ENCODE data around the gene ELP2.

ELP2 gene

DNA sequence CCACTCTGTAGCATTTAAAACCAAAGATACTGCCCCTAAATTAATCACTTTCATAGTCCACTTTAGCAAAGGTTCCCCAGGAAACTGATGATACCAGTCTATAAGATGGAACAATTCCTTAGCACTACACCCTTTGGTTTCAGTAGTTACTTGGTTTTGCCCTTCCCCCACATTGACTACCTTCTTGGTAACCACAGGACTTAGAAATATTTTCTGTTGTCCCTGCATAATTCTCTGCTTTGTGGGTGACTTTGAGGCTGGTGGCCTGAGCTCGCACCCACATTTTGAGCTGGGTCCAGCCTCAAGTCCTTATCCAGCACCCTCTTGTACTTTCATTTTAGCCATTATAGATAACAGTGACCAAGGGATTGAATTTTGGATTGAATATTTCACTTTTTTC is 23.1 kb downstream of the ELP2 start:
- no peaks in the 10 kb centered on the region for H3K9me3 ChIP-seq (ENCODE audit: control insufficient read depth, low read length)
- no peak overlapping the region for H3K4me2 ChIP-seq (ENCODE audit: low read length)
- no peak overlapping the region for H3K9ac ChIP-seq
- H3K27me3 ChIP-seq (ENCODE audit: control insufficient read depth, insufficient read depth, low read length): no peaks in the 10 kb centered on the region
- H3K4me3 ChIP-seq (ENCODE audit: low read depth, low read length): no peak overlapping the region
- TF ChIP-seq, protein P1, sequence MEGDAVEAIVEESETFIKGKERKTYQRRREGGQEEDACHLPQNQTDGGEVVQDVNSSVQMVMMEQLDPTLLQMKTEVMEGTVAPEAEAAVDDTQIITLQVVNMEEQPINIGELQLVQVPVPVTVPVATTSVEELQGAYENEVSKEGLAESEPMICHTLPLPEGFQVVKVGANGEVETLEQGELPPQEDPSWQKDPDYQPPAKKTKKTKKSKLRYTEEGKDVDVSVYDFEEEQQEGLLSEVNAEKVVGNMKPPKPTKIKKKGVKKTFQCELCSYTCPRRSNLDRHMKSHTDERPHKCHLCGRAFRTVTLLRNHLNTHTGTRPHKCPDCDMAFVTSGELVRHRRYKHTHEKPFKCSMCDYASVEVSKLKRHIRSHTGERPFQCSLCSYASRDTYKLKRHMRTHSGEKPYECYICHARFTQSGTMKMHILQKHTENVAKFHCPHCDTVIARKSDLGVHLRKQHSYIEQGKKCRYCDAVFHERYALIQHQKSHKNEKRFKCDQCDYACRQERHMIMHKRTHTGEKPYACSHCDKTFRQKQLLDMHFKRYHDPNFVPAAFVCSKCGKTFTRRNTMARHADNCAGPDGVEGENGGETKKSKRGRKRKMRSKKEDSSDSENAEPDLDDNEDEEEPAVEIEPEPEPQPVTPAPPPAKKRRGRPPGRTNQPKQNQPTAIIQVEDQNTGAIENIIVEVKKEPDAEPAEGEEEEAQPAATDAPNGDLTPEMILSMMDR (IDR thresholded peaks at IDR 0.05): no peak
- H2AFZ ChIP-seq: no peak overlapping the region
- H3K27ac ChIP-seq: no peak overlapping the region
- peaks cover 2% of the 10 kb centered on the region for H3K79me2 ChIP-seq
- no peaks in the 10 kb centered on the region for H3K36me3 ChIP-seq (ENCODE audit: control insufficient read depth, insufficient read depth, low read length)
- H3K4me1 ChIP-seq: no peaks in the 10 kb centered on the region

DNA sequence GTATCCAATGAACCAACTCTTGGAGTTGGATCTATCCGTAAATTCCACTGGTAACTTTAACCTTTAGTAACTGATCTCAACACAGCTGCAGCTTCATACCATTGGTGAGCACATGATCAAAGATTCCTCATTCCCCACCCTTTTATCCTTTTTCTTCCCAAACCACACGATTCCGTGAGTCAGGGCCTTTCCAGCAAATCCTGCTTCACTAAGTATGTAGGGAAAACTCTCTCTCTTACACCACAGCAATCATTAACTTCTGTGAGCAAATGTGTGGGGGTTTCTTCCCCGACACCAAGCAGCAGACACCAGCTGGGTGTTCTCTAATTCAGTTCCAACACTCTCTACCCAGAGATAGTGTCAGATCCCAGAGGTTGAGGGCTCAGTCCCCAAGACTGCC is 23.5 kb downstream of the ELP2 start:
- H3K27me3 ChIP-seq (ENCODE audit: control insufficient read depth, insufficient read depth, low read length): no peaks in the 10 kb centered on the region
- no peaks in the 10 kb centered on the region for H3K36me3 ChIP-seq (ENCODE audit: control insufficient read depth, insufficient read depth, low read length)
- TF ChIP-seq, protein P1 (IDR thresholded peaks at IDR 0.05): no peak
- no peak overlapping the region for H3K4me3 ChIP-seq (ENCODE audit: low read depth, low read length)
- peaks cover 2% of the 10 kb centered on the region for H3K79me2 ChIP-seq
- no peak overlapping the region for H3K27ac ChIP-seq
- no peak overlapping the region for H3K4me2 ChIP-seq (ENCODE audit: low read length)
- no peak overlapping the region for H2AFZ ChIP-seq
- no peaks in the 10 kb centered on the region for H3K4me1 ChIP-seq
- H3K9ac ChIP-seq: no peak overlapping the region
- H3K9me3 ChIP-seq (ENCODE audit: control insufficient read depth, low read length): no peaks in the 10 kb centered on the region

DNA sequence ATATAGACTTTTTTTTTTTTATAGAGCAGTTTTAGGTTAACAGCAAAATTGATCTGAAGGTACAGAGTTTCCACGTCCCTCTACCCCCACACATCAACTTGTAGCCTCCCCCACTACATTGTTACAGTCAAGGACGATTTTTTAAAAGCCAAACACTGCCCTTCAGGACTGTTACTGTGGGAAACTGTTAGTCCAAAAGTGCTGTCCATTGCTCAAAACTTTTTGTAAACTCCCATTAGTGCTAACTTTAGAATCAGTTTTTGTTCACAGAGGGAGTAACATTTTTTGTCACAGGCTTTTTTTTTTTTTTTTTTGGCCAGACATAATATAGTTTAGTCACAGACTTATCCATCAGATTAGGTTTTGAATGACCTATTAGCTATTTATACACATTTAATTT is 24.1 kb downstream of the ELP2 start:
- peaks cover 2% of the 10 kb centered on the region for H3K79me2 ChIP-seq
- TF ChIP-seq, protein P1 (IDR thresholded peaks at IDR 0.05): no peak
- H2AFZ ChIP-seq: no peak overlapping the region
- no peak overlapping the region for H3K4me3 ChIP-seq (ENCODE audit: low read depth, low read length)
- no peak overlapping the region for H3K27ac ChIP-seq
- no peaks in the 10 kb centered on the region for H3K36me3 ChIP-seq (ENCODE audit: control insufficient read depth, insufficient read depth, low read length)
- H3K9ac ChIP-seq: no peak overlapping the region
- H3K27me3 ChIP-seq (ENCODE audit: control insufficient read depth, insufficient read depth, low read length): no peaks in the 10 kb centered on the region
- no peaks in the 10 kb centered on the region for H3K4me1 ChIP-seq
- no peak overlapping the region for H3K4me2 ChIP-seq (ENCODE audit: low read length)
- no peaks in the 10 kb centered on the region for H3K9me3 ChIP-seq (ENCODE audit: control insufficient read depth, low read length)

DNA sequence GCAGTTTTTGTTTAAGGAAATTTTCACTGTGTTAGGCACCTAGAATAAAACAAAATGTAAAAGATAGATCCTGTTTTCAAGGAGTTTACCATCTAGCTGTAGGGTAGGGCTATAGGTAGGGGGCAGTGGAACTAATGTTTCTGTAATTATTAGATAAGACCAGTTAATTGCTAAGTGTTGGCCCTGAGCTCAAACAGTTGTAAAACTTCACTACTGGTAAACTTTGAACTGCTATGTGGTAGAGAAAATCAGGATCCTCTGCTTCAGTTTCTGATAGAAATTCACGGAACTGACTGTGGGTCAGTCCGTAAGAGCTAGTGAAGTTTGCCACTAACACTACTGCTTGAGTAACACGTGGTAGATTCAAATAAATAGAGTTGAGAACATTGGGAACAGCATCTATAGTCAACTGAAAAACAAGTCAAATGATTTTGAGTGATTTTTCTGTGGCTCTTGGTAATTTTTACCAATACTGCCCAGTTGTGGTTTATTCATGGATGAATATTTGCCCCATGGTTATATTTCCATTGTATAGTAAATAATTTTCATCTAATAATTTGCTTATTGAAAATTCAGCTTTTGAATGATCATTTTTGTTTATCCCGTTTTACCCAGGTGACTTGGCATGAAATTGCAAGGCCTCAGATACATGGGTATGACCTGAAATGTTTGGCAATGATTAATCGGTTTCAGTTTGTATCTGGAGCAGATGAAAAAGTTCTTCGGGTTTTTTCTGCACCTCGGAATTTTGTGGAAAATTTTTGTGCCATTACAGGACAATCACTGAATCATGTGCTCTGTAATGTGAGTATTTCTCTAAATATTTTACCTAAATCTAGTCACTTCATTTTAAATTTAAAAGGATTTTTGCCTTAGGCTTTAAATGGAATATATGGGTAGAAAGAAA is 26.4 kb downstream of the ELP2 start:
- no peak overlapping the region for H3K27ac ChIP-seq
- no peaks in the 10 kb centered on the region for H3K27me3 ChIP-seq (ENCODE audit: control insufficient read depth, insufficient read depth, low read length)
- H3K4me3 ChIP-seq (ENCODE audit: low read depth, low read length): no peak overlapping the region
- H3K9ac ChIP-seq: no peak overlapping the region
- TF ChIP-seq, protein P1 (IDR thresholded peaks at IDR 0.05): no peak
- H3K9me3 ChIP-seq (ENCODE audit: control insufficient read depth, low read length): no peaks in the 10 kb centered on the region
- peaks cover 2% of the 10 kb centered on the region for H3K79me2 ChIP-seq
- no peak overlapping the region for H2AFZ ChIP-seq
- no peaks in the 10 kb centered on the region for H3K4me1 ChIP-seq
- H3K36me3 ChIP-seq (ENCODE audit: control insufficient read depth, insufficient read depth, low read length): no peaks in the 10 kb centered on the region
- H3K4me2 ChIP-seq (ENCODE audit: low read length): no peak overlapping the region

DNA sequence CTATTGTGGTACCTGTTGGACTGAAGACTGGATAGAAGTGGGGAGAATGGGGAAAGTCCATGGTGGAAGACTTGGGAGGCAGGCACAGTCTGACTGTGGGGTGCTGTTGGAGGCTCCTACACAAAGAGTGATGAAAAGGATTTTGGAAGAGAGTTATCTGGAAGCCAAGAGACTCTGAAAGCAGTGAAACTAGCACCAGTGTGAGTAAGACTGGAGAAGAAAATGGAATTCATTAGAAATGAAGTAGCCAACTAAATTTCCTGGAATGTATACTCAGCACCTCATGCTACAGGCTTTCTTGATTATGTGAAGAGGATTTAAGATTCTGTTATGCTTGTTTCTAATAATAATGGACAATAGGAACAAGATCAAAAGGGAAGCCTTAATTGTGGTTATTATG is 27.7 kb downstream of the ELP2 start:
- Histone ChIP-seq H3K4me3 (ENCODE audit: low read depth, low read length) (no peak overlapping the region), H3K9me3 (ENCODE audit: control insufficient read depth, low read length) (no peaks in the 10 kb centered on the region), H2AFZ (no peak overlapping the region), H3K27me3 (ENCODE audit: control insufficient read depth, insufficient read depth, low read length) (no peaks in the 10 kb centered on the region), H3K4me1 (no peaks in the 10 kb centered on the region), H3K9ac (no peak overlapping the region), H3K4me2 (ENCODE audit: low read length) (no peak overlapping the region), H3K27ac (no peak overlapping the region), H3K79me2 (peaks cover 2% of the 10 kb centered on the region), H3K36me3 (ENCODE audit: control insufficient read depth, insufficient read depth, low read length) (no peaks in the 10 kb centered on the region)
- TF ChIP-seq, protein P1 (IDR thresholded peaks at IDR 0.05): no peak
